Kidney glomerular epithelial cell (primary cell): ENCODE measurements around the gene EPB41L3.

Experiments used
- DNase-seq: peaks from one replicate; lab custom pipeline; 2025; lab: John Stamatoyannopoulos, UW

EPB41L3 gene

GRCh38 chr18:5413447-5413846 lies 130.3 kb downstream of the EPB41L3 start:
- DNase-seq, result no peak

DNA sequence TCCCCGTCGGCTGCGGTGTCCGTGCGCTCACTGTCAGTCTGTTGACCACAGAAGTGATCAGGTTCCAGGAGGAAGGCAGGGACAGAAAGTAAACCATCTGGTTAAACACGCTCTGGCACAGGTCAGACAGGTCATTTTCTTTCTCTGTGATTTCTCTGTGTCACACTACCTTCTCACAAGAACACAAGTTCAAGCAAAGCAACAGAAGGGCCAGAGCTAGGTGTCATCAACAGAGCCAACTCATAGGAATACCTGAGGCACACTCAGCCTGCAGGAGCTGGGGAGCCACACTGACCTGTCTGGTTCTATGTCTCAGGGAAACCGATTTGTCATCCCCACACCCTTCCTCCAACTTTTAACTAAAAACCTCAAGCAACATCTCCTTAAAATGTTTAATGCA lies 133.2 kb downstream of the EPB41L3 start:
- no peak for DNase-seq

- no peak for DNase-seq
Measured at GRCh38 chr18:5398269-5398668, 145.5 kb downstream of the EPB41L3 start.

- no peak for DNase-seq
Measured at GRCh38 chr18:5397102-5397501, 146.7 kb downstream of the EPB41L3 start.

DNA sequence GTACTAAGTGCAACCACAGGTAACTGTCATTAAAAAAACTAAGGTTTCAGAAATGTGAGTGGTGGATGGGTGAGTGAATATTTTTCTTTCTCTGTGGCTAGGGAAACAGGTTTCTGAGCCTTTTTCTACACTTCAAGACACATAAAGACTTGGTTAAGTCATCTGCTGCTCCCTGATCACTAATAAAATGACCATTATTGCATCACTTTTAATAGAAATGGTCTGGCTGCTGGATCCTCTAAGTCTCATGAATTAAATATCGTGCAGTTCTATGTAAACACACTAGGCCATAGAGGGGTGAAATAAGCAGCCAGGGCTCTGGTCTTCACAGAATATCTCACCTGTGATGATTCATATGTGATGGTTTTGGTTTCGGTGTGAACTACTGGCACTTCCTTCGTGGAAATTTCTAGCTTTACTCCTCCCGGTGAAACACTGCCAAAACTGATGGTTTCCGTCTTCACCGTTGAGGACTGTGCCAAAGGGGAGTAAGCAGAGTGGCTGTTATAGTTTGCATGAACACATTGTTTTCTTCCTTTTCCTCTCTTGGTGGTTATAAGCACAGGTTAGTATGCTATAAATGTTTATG lies 147.8 kb downstream of the EPB41L3 start:
- no peak for DNase-seq

DNA sequence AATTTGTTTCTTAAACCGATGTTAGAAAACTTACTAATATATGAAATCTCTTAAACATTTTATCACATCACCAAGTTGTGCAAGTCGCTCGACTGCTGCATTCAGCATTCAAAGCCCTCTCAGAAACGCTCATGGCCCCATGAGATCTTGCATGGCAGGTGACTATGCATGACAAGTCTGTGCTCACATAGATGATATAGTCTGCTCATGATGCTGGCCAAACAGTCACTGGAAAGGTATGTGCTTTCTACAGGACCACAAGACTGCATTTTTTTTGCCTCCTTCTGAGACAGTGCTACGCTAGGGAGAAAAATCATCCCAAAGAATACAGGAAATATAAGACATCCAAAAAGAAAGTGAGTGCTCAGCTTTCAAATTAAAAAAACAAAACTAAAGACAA lies 150.0 kb downstream of the EPB41L3 start:
- no peak for DNase-seq

GRCh38 chr18:5391409-5391808 lies 152.4 kb downstream of the EPB41L3 start:
- no peak for DNase-seq

- DNase-seq, result no peak
Measured at GRCh38 chr18:5389356-5389755, 154.4 kb downstream of the EPB41L3 start.

DNA sequence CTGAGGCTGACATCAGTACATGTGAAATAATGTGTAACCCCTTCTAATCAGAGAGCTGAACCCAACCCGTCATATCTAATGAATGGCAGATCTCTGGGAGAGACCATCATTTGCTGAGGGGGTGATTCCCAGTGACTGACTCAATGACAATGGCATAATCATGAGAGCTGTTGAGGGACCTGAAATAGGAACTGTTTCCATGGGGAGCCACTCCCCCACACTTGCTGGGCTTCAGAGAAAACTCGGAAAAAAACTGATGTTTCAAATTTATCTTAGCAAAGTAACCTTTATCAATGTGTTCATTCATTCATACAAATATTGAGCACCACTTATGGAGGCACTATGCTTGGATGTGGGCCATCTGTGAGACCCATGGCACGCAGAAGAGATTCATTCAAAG lies 154.9 kb downstream of the EPB41L3 start:
- DNase-seq, result no peak

GRCh38 chr18:5380586-5380985 lies 163.2 kb downstream of the EPB41L3 start:
- no peak for DNase-seq

DNA sequence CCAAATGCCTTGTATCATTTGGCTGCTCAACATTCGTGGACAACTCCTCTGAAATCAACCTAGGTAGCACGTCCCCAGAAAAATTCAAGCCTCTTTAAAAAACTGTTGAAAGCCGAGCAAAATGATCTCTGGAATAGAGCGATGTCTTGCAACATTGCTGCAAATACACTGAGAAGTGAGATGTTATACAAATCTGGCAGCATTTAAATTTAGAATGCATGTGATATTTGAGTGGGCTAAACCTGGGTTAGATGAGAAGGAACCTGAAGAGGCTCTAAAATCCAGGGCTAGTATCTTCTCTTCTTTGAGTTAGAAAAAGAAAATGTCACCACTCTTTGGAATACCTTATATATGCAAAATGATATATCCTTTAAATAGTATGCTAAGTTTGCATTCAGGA lies 166.8 kb downstream of the EPB41L3 start:
- DNase-seq, result no peak

DNA sequence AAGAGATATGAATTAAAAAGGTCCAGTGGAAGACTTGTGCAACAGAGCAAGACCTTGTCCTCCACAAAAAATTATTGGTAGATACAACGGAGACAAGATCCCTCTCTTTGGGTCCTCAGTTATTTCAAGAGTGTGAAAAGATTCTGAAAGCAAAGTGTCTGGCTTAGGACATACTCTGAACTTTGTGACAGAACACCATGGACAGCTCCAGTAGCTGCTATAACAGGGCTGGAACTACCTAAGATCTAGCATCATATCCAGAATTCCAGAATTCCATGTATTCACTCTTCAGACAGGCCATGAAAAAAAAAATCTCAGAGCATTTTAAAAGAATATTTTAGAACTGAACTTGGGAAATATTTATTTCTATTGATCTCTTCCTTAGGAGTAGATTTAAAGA lies 173.5 kb downstream of the EPB41L3 start:
- DNase-seq, result no peak

DNA sequence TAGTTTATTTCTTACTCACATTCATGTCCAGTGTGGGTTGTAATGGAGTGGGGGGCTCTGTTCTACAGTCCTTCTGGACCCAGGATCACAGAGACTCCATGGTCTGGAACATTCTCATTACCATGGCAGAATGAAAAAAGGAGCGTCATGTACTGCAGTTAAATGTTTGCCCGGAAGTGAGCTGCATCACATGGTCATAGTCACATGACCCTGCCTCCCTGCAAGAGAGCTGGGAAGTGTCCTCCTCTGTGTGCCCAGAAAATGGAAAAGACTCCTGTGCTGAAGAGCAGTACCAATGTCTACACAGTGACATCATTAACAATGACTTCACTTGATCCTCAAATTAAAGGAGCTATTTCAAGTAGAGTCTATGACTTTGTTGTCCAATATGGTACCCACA lies 174.3 kb downstream of the EPB41L3 start:
- DNase-seq, result no peak

DNA sequence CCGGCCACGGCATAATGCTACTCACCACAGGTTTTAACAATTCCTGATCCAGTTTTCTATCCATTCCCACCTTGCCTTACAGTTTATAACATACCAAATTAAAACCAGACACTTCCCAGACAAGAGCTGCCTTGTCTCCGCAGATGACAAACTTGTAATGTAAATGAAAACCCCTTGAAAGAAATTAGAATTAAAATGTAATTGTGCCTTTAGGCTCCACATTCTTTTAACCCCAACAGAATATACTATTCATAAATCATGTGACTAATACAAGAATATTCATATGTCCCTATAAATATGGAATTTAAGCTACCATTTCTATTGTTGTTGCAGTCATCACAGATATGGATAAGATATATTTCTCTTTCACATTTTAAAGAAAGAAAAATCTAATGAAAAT lies 178.4 kb downstream of the EPB41L3 start:
- no peak for DNase-seq

DNA sequence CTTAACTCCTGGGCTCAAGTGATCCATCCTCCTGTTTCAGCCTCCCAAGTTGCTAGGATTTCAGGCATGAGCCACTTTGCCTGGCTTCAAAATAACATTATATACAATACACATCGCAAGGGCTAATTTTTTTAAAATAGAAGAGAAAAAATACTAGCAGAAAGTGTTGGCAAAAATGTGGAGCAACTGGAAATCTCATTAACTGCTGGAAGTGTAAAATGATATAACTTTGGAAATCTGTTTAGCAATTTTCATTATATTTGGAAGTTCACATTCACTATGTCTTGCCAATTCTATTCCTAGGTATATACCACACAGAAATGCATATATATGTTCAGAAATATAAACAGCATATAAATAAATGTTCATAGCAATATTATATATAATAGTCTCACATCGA lies 193.2 kb downstream of the EPB41L3 start:
- DNase-seq, result no peak
